GM20000 (cell line): ENCODE measurements around the gene SERTAD4.
A peak's percentile ranks its signal among the peaks of the same experiment; 100 is the strongest.

Experiments
- DNase-seq: peaks from one replicate; pipeline ENCODE4 v3.0.0; 2012; ENCODE audit warnings: low spot score
- TF ChIP-seq, protein P1 (sequence below): IDR thresholded peaks from 2 replicates; pipeline ENCODE4 v1.5.1; 2012; ENCODE audit warnings: mild to moderate bottlenecking, control low read depth; ENCODE audit errors: extremely low read depth, missing control alignments

SERTAD4 gene

DNA sequence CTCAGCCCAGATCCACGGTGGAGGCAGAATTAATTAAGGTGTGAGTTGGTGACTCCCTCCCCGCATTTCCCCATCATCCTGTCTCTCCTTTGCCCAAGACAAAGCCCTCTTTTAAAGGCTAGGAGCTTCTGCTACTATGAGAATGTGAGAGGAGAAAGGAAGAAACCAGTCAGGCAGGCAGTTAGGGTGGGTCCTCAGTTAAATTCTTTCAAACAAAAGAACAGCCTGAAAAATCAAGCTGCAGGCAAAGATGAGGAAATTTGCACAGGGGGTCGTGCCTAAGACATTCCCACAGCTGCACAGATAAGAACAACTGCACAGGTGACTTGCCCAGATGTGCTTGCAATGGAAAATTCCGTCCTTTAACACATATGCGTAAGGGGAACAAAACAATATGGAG lies 47.6 kb downstream of the SERTAD4 start:
- TF ChIP-seq, protein P1, sequence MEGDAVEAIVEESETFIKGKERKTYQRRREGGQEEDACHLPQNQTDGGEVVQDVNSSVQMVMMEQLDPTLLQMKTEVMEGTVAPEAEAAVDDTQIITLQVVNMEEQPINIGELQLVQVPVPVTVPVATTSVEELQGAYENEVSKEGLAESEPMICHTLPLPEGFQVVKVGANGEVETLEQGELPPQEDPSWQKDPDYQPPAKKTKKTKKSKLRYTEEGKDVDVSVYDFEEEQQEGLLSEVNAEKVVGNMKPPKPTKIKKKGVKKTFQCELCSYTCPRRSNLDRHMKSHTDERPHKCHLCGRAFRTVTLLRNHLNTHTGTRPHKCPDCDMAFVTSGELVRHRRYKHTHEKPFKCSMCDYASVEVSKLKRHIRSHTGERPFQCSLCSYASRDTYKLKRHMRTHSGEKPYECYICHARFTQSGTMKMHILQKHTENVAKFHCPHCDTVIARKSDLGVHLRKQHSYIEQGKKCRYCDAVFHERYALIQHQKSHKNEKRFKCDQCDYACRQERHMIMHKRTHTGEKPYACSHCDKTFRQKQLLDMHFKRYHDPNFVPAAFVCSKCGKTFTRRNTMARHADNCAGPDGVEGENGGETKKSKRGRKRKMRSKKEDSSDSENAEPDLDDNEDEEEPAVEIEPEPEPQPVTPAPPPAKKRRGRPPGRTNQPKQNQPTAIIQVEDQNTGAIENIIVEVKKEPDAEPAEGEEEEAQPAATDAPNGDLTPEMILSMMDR, result no peak
- no peak for DNase-seq

GRCh38 chr1:210288116-210288515 lies 55.5 kb downstream of the SERTAD4 start:
- DNase-seq, result no peak

GRCh38 chr1:210289248-210289647 lies 56.7 kb downstream of the SERTAD4 start:
- TF ChIP-seq, protein P1, result no peak
- DNase-seq, result no peak

More at GRCh38 chr1:210288116-210288515, 55.5 kb downstream of the SERTAD4 start:
- TF ChIP-seq, protein P1, result no peak

GRCh38 chr1:210291081-210291764 lies 58.6 kb downstream of the SERTAD4 start:
- TF ChIP-seq, protein P1, result no peak

GRCh38 chr1:210291786-210292230 lies 59.2 kb downstream of the SERTAD4 start:
- DNase-seq, result no peak
- TF ChIP-seq, protein P1, result no peak

More at GRCh38 chr1:210291081-210291764, 58.6 kb downstream of the SERTAD4 start:
- DNase-seq, result no peak

- TF ChIP-seq, protein P1, result peak; percentile 9
- DNase-seq, result peak; percentile 63
Observed at GRCh38 chr1:210292231-210292871, 59.8 kb downstream of the SERTAD4 start.

GRCh38 chr1:210293171-210293607 lies 60.6 kb downstream of the SERTAD4 start:
- TF ChIP-seq, protein P1, result no peak
- no peak for DNase-seq
